HCT116 (cell line): ENCODE measurements around the gene DCAF5. TPM values are rescaled to one million over a fixed set of nuclear protein-coding genes. Genes with fewer than 3 reads are reported as not detected.

Experiments used
- ATAC-seq: fragments of 200-7000 bp; cut with Tn5 transposase; 2 replicates; pipeline ENCODE4 v1.9.1; 2020; ENCODE audit warnings: mild to moderate bottlenecking, moderate library complexity
- Bru-seq: library from RNA; stranded (reverse); fragments of 400-500 nt; gene quantifications from one replicate; lab custom pipeline; 2021; lab: Mats Ljungman, UMichigan
- BruChase-seq, 2 experiments: library from RNA; stranded (reverse); fragments of 400-500 nt; gene quantifications; one replicate each; lab custom pipeline; 2021; lab: Mats Ljungman, UMichigan
- BruUV-seq: library from RNA; stranded (reverse); fragments of 400-500 nt; replicated peaks from 2 replicates; lab custom pipeline; 2021; lab: Mats Ljungman, UMichigan
- CTCF ChIA-PET: fragments of 300-600 bp; sonication (Branson Sonifier 250); formaldehyde crosslinking; loops from one replicate; lab custom pipeline; 2021; ENCODE audit warnings: antibody characterized with exemption; lab: Charles Lee
- POLR2A ChIA-PET: fragments of 300-600, 350-600 bp; sonication (Branson Sonifier 250); formaldehyde crosslinking; loops from one replicate; lab custom pipeline; 2021; ENCODE audit warnings: antibody characterized with exemption; lab: Charles Lee
- RAD21 ChIA-PET, 2 experiments: fragments of 300-600 bp; sonication (Branson Sonifier 250); formaldehyde crosslinking; loops; one replicate each; lab custom pipeline; 2023; ENCODE audit warnings: low total read pairs in 2 of 2; ENCODE audit not compliant: uncharacterized antibody in 2 of 2, unreplicated experiment in 2 of 2, low non-redundant PET in 1 of 2; lab: Charles Lee
- DNase-seq: peaks from one replicate; pipeline ENCODE4 v3.0.0-alpha.2; 2010; ENCODE audit warnings: low read depth, low spot score
- H2AFZ ChIP-seq: fragments of 200-600 bp; shearing (Covaris generic), sonication (generic); 2 replicates; pipeline ENCODE4 v1.6.1; 2017; ENCODE audit warnings: low read depth, mixed run types, mixed read lengths, antibody characterized with exemption, low read length; ENCODE audit not compliant: poor library complexity, severe bottlenecking
- H3K27ac ChIP-seq: 2 replicates; pipeline ENCODE4 v1.5.1; 2012; ENCODE audit warnings: low read depth, low read length
- H3K27me3 ChIP-seq: fragments of 200-600 bp; sonication (generic); 2 replicates; pipeline ENCODE4 v1.6.1; 2016; ENCODE audit warnings: mixed run types, low read length, mixed read lengths; ENCODE audit not compliant: insufficient read depth
- H3K36me3 ChIP-seq, 2 experiments: fragments of 200-500 bp in 1 of 2; fragments of 200-600 bp in 1 of 2; sonication (Bioruptor generic) in 1 of 2; sonication (generic) in 1 of 2; 2 replicates each; pipeline versions ENCODE4 v1.5.1 to v1.6.1; 2014 to 2016; ENCODE audit warnings: low read length in 2 of 2, inconsistent platforms in 1 of 2, mixed read lengths in 1 of 2, mixed run types in 1 of 2; ENCODE audit not compliant: insufficient read depth in 2 of 2, control insufficient read depth in 1 of 2
- H3K4me1 ChIP-seq, 2 experiments: fragments of 200-600 bp in 1 of 2; sonication (generic) in 1 of 2; 2 replicates each; pipeline versions ENCODE4 v1.5.1 to v1.6.1; 2012 to 2017; ENCODE audit warnings: low read length in 2 of 2, inconsistent platforms in 1 of 2, mild to moderate bottlenecking in 1 of 2, mixed read lengths in 1 of 2, mixed run types in 1 of 2, moderate library complexity in 1 of 2; ENCODE audit not compliant: insufficient read depth in 2 of 2, control insufficient read depth in 1 of 2
- H3K4me2 ChIP-seq: fragments of 200-600 bp; sonication (generic); 2 replicates; pipeline ENCODE4 v1.6.1; 2017; ENCODE audit warnings: mixed run types, low read length, mixed read lengths
- H3K4me3 ChIP-seq, 2 experiments: fragments of 200-600 bp in 1 of 2; sonication (generic) in 1 of 2; replicated peaks in 1 of 2; 2 replicates each; pipeline ENCODE4 v1.5.1; 2011 to 2016; ENCODE audit warnings: low read length in 2 of 2, control low read depth in 1 of 2, low read depth in 1 of 2, mild to moderate bottlenecking in 1 of 2, mixed read lengths in 1 of 2, mixed run types in 1 of 2
- H3K79me2 ChIP-seq: fragments of 200-600 bp; sonication (generic); 2 replicates; pipeline ENCODE4 v1.6.1; 2017; ENCODE audit warnings: mild to moderate bottlenecking, mixed run types, low read length, moderate library complexity, mixed read lengths; ENCODE audit not compliant: insufficient read depth
- H3K9ac ChIP-seq: fragments of 200-600 bp; sonication (generic); 2 replicates; pipeline ENCODE4 v1.6.1; 2016; ENCODE audit warnings: low read length, mixed read lengths
- H3K9me2 ChIP-seq: fragments of 200-600 bp; sonication (generic), shearing (Covaris generic); 2 replicates; pipeline ENCODE4 v1.6.1; 2017; ENCODE audit warnings: mixed run types, mild to moderate bottlenecking, moderate library complexity; ENCODE audit not compliant: insufficient read depth
- H3K9me3 ChIP-seq, 2 experiments: fragments of 200-500 bp in 1 of 2; fragments of 200-600 bp in 1 of 2; sonication (Bioruptor generic) in 1 of 2; sonication (generic) in 1 of 2; 2 replicates each; pipeline ENCODE4 v1.6.1; 2014 to 2017; ENCODE audit warnings: low read length in 2 of 2, mixed read lengths in 2 of 2, inconsistent platforms in 1 of 2, low read depth in 1 of 2, mild to moderate bottlenecking in 1 of 2, mixed run types in 1 of 2, moderate library complexity in 1 of 2; ENCODE audit not compliant: control insufficient read depth in 1 of 2, insufficient read depth in 1 of 2
- H4K20me1 ChIP-seq: fragments of 200-600 bp; sonication (generic), shearing (Covaris generic); 2 replicates; pipeline ENCODE4 v1.6.1; 2017; ENCODE audit warnings: mixed run types, mild to moderate bottlenecking, moderate library complexity; ENCODE audit not compliant: insufficient read depth
- EGR1 ChIP-seq: IDR thresholded peaks from 2 replicates; pipeline ENCODE4 v1.6.1; 2012; ENCODE audit warnings: low read depth
- EZH2phosphoT487 ChIP-seq: fragments of 200-600 bp; IDR thresholded peaks from 2 replicates; pipeline ENCODE4 v1.6.1; 2018; ENCODE audit warnings: antibody characterized with exemption, borderline replicate concordance
- POLR2AphosphoS5 ChIP-seq: IDR thresholded peaks from 2 replicates; pipeline ENCODE4 v1.6.1; 2011; ENCODE audit warnings: mild to moderate bottlenecking, low read depth, low read length, moderate library complexity
- intact Hi-C: fragments of 100-400 bp; cut with micrococcal nuclease; formaldehyde crosslinking; loops from 2 replicates; pipeline ENCODE4 v1.10.0; 2022
- long read RNA-seq: library from polyadenylated mRNA; unstranded; transcript quantifications from one replicate; pipeline ENCODE4 v2.0.0, GENCODE V29; 2021; ENCODE audit not compliant: unreplicated experiment
- polyA plus RNA-seq: library from polyadenylated mRNA; unstranded; fragments of >200 nt; gene quantifications from 2 replicates; pipeline ENCODE4 v1.2.1, GENCODE V29; 2012; ENCODE audit warnings: missing spikeins
- total RNA-seq: library from RNA; stranded (reverse); gene quantifications from one replicate; pipeline ENCODE4 v1.2.1, GENCODE V29; 2021; ENCODE audit not compliant: unreplicated experiment

Gene DCAF5, protein sequence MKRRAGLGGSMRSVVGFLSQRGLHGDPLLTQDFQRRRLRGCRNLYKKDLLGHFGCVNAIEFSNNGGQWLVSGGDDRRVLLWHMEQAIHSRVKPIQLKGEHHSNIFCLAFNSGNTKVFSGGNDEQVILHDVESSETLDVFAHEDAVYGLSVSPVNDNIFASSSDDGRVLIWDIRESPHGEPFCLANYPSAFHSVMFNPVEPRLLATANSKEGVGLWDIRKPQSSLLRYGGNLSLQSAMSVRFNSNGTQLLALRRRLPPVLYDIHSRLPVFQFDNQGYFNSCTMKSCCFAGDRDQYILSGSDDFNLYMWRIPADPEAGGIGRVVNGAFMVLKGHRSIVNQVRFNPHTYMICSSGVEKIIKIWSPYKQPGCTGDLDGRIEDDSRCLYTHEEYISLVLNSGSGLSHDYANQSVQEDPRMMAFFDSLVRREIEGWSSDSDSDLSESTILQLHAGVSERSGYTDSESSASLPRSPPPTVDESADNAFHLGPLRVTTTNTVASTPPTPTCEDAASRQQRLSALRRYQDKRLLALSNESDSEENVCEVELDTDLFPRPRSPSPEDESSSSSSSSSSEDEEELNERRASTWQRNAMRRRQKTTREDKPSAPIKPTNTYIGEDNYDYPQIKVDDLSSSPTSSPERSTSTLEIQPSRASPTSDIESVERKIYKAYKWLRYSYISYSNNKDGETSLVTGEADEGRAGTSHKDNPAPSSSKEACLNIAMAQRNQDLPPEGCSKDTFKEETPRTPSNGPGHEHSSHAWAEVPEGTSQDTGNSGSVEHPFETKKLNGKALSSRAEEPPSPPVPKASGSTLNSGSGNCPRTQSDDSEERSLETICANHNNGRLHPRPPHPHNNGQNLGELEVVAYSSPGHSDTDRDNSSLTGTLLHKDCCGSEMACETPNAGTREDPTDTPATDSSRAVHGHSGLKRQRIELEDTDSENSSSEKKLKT
- 27.1 TPM for total RNA-seq
- 20.4 and 22.0 TPM in 2 replicates for polyA plus RNA-seq
- Bru-seq, nascent RNA = percentile 80 among the genes with signal in this experiment
- percentile 67 among the genes with signal in this experiment for BruChase-seq, experiment 1, labeled RNA remaining after a 6-hour chase
- percentile 72 among the genes with signal in this experiment for BruChase-seq, experiment 2, labeled RNA remaining after a 2-hour chase
- long read RNA-seq, full-length matches to known transcripts = 7 of 42 reads
- long read RNA-seq, partial matches to known transcripts = 2 of 42 reads
- long read RNA-seq, other reads (novel, unspliced or antisense) = 33 of 42 reads

DNA sequence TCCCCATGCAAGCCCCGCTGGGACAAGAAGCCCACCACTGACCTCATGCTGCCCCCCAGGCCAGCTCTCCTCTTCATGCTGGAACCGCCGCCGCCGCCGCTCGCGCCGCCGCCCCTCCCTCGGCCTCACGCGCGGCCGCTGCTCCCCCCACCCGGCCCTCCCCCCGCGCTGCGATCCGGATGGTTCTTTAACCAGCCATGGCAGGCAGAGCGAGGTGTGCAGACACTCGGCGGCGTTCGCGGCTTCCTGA lies at the start of gene DCAF5:
Gene DCAF5, minus strand, starts transcription at position 218 of the 250 bp plus-strand sequence. Its CDS starts 141 bp downstream, at position 77.
- H3K4me2 ChIP-seq = peak within 1 kb of the TSS; percentile 90
- no peaks in the 10 kb centered on the region for H3K9me3 ChIP-seq
- H3K27me3 ChIP-seq = no peaks in the 10 kb centered on the region
- H4K20me1 ChIP-seq = no peaks in the 10 kb centered on the region
- BruUV-seq = no TSS peak
- TF ChIP-seq POLR2AphosphoS5 = peak; percentile 78; the same call in 1 of the 2 replicates
- TF ChIP-seq EZH2phosphoT487 = no peak
- peaks cover 39% of the 10 kb centered on the region for H3K79me2 ChIP-seq
- POLR2A ChIA-PET = interaction anchor here (0.6 kb wide), 1 partner anchor 59 kb away, joined by 5 read pairs; no protein-coding TSS in a partner anchor
- peak within 1 kb of the TSS; percentile 77 for H3K9ac ChIP-seq
- peaks cover 22 to 29% of the 10 kb centered on the region in 2 experiments for H3K4me1 ChIP-seq
- CTCF ChIA-PET = interaction anchor here (1.0 to 1.1 kb wide), 2 partner anchors 23 to 305 kb away, joined by 3 read pairs; no protein-coding TSS in a partner anchor
- peak; percentile 84 for DNase-seq
- no peak; the same call in 1 of the 2 replicates for ATAC-seq
- peak within 1 kb of the TSS; percentile 89 for H3K27ac ChIP-seq
- intact Hi-C loops = no loop called here
- no peaks in the 10 kb centered on the region for H3K9me2 ChIP-seq
- peak within 1 kb of the TSS; percentile 66 for H2AFZ ChIP-seq
- H3K36me3 ChIP-seq = 0 out of 4 replicates have a peak, but pooled peaks cover 3 to 6% of the 10 kb centered on the region in 2 experiments
- H3K4me3 ChIP-seq = peak within 1 kb of the TSS; percentile 82 to 83
- RAD21 ChIA-PET = no interaction called here

DNA sequence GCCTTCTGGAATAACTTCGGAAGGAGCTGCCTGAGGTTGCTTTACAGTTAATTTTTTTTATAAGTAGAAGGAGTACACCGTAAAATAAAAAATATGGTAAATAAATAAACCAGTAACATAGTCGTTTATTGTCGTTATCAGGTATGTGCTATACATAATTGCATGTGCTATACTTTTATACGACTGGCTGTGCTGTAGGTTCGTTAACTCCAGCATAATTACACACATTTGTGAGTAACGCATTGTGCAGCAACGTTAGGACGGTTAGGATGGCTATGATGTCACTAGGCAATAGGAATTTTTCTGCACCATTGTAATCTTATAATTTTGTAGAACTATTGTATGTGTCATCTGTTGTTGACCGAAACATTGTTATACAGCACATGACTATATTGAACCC lies 46.9 kb upstream of the DCAF5 start:
- H3K79me2 ChIP-seq = peaks cover 10% of the 10 kb centered on the region; the same call in 1 of the 2 replicates
- no peak overlapping the region for H2AFZ ChIP-seq
- H3K27ac ChIP-seq = no peak overlapping the region
- 0 out of 2 replicates have a peak, but pooled peaks cover 3% of the 10 kb centered on the region for H4K20me1 ChIP-seq
- no peak for TF ChIP-seq EGR1
- DNase-seq = no peak
- ChIA-PET RAD21 (no interaction called here), POLR2A (no interaction called here), CTCF (no interaction called here)
- H3K9ac ChIP-seq = no peak overlapping the region
- H3K9me3 ChIP-seq = no peaks in the 10 kb centered on the region
- no peaks in the 10 kb centered on the region for H3K9me2 ChIP-seq
- ATAC-seq = no peak
- H3K4me2 ChIP-seq = no peak overlapping the region
- H3K4me3 ChIP-seq = no peak overlapping the region
- no peaks in the 10 kb centered on the region for H3K27me3 ChIP-seq
- intact Hi-C loops = no loop called here
- no peaks in the 10 kb centered on the region for H3K36me3 ChIP-seq
- no peaks in the 10 kb centered on the region for H3K4me1 ChIP-seq
- BruUV-seq = no TSS peak
